GM12872 (cell line): Measurements from ENCODE around the gene ALDH4A1.

Experiments used
- CTCF ChIP-seq: IDR thresholded peaks from 3 replicates; pipeline ENCODE4 v1.5.1; 2011; ENCODE audit warnings: low read depth, mild to moderate bottlenecking, low read length, moderate library complexity; ENCODE audit not compliant: insufficient read depth

Gene ALDH4A1

GRCh38 chr1:18942340-18942739, 40.0 kb upstream of the ALDH4A1 start:
- no peak for TF ChIP-seq CTCF

GRCh38 chr1:18941221-18942141, 39.1 kb upstream of the ALDH4A1 start:
- TF ChIP-seq CTCF, result no peak

- no peak for TF ChIP-seq CTCF
These were observed 38.1 kb upstream of the ALDH4A1 start for GRCh38 chr1:18940303-18941020.

GRCh38 chr1:18939398-18940302, 37.3 kb upstream of the ALDH4A1 start:
- no peak for TF ChIP-seq CTCF

- no peak for TF ChIP-seq CTCF
These were observed 36.3 kb upstream of the ALDH4A1 start for GRCh38 chr1:18938707-18939070.

- TF ChIP-seq CTCF, result no peak
These were observed 35.8 kb upstream of the ALDH4A1 start for GRCh38 chr1:18938008-18938706.
